Activated naive CD4-positive, alpha-beta T cell treated with anti-CD3 and anti-CD28 coated beads, Interleukin-2, amount 50 U/mL, for 24 hours (primary cell): Measurements from ENCODE around the gene SERPIND1.
"Not testable (repeated sequence)": the region's sequence is repeated elsewhere in the genome, so short reads cannot be mapped to it uniquely, and the experiment has no call there.

Source experiments
- H3K27ac Mint-ChIP-seq: one replicate; pipeline ENCODE4 v1.8.0; 2021; ENCODE audit warnings: mild to moderate bottlenecking, mixed read lengths
- H3K27me3 Mint-ChIP-seq: one replicate; pipeline ENCODE4 v1.8.0; 2021; ENCODE audit warnings: mixed read lengths
- H3K36me3 Mint-ChIP-seq: one replicate; pipeline ENCODE4 v1.8.0; 2021; ENCODE audit warnings: mixed read lengths
- H3K4me1 Mint-ChIP-seq: one replicate; pipeline ENCODE4 v1.8.0; 2021; ENCODE audit warnings: mixed read lengths
- H3K4me3 Mint-ChIP-seq: one replicate; pipeline ENCODE4 v1.8.0; 2021; ENCODE audit warnings: mild to moderate bottlenecking, mixed read lengths
- H3K9me3 Mint-ChIP-seq: one replicate; pipeline ENCODE4 v1.8.0; 2021; ENCODE audit warnings: mixed read lengths

SERPIND1 gene

GRCh38 chr22:20826373-20827152, 52.6 kb downstream of the SERPIND1 start:
- H3K4me3 Mint-ChIP-seq, H3K9me3 Mint-ChIP-seq, H3K27ac Mint-ChIP-seq, H3K27me3 Mint-ChIP-seq, H3K4me1 Mint-ChIP-seq: not testable (repeated sequence)
- peaks cover 26% of the 10 kb centered on the region for H3K36me3 Mint-ChIP-seq

GRCh38 chr22:20829491-20830134, 55.7 kb downstream of the SERPIND1 start:
- Mint-ChIP-seq H3K36me3 (peaks cover 29% of the 10 kb centered on the region), H3K27ac (no peak overlapping the region), H3K9me3 (no peaks in the 10 kb centered on the region), H3K4me1 (no peaks in the 10 kb centered on the region), H3K4me3 (no peak overlapping the region), H3K27me3 (no peaks in the 10 kb centered on the region)

GRCh38 chr22:20833225-20833665, 59.3 kb downstream of the SERPIND1 start:
- Mint-ChIP-seq H3K27me3 (no peaks in the 10 kb centered on the region), H3K36me3 (peaks cover 27% of the 10 kb centered on the region), H3K4me3 (no peak overlapping the region), H3K9me3 (no peaks in the 10 kb centered on the region), H3K27ac (no peak overlapping the region), H3K4me1 (peaks cover 3% of the 10 kb centered on the region)

- Mint-ChIP-seq H3K27ac (no peak overlapping the region), H3K36me3 (peaks cover 27% of the 10 kb centered on the region), H3K27me3 (no peaks in the 10 kb centered on the region), H3K9me3 (no peaks in the 10 kb centered on the region), H3K4me3 (no peak overlapping the region), H3K4me1 (peaks cover 8% of the 10 kb centered on the region)
Observed at GRCh38 chr22:20834206-20834605, 60.3 kb downstream of the SERPIND1 start.

GRCh38 chr22:20834725-20835124, 60.8 kb downstream of the SERPIND1 start:
- H3K36me3 Mint-ChIP-seq: peaks cover 22% of the 10 kb centered on the region
- H3K9me3 Mint-ChIP-seq: no peaks in the 10 kb centered on the region
- H3K4me3 Mint-ChIP-seq: no peak overlapping the region
- H3K4me1 Mint-ChIP-seq: peaks cover 10% of the 10 kb centered on the region
- no peak overlapping the region for H3K27ac Mint-ChIP-seq
- no peaks in the 10 kb centered on the region for H3K27me3 Mint-ChIP-seq
